BE2C (cell line): ENCODE data around the gene CASP3. TPM values are rescaled to one million over a fixed set of nuclear protein-coding genes. Genes with fewer than 3 reads are reported as not detected.

Source experiments
- DNase-seq: peaks from one replicate; pipeline ENCODE4 v3.0.0-alpha.2; 2020
- H3K27me3 ChIP-seq: fragments of 250-450 bp; sonication (Bioruptor Pico); 2 replicates; pipeline ENCODE4 v1.5.1; 2020; ENCODE audit warnings: mild to moderate bottlenecking
- H3K36me3 ChIP-seq: fragments of 250-450 bp; sonication (Bioruptor Pico); 2 replicates; pipeline ENCODE4 v1.5.1; 2020; ENCODE audit warnings: mild to moderate bottlenecking
- H3K4me1 ChIP-seq: fragments of 250-450 bp; sonication (Bioruptor Pico); 2 replicates; pipeline ENCODE4 v1.5.1; 2020
- H3K4me3 ChIP-seq: 2 replicates; pipeline ENCODE4 v1.5.1; 2011; ENCODE audit warnings: low read depth, low read length
- H3K9me3 ChIP-seq: fragments of 250-450 bp; sonication (Bioruptor Pico); 2 replicates; pipeline ENCODE4 v1.5.1; 2020
- polyA plus RNA-seq: library from polyadenylated mRNA; unstranded; fragments of >200 nt; gene quantifications from one replicate; pipeline ENCODE4 v1.2.1, GENCODE V29; 2012; ENCODE audit warnings: low read depth, missing spikeins; ENCODE audit not compliant: insufficient read length, insufficient read depth
- TF ChIP-seq, protein P1 (sequence below): IDR thresholded peaks from 2 replicates; pipeline ENCODE4 v1.5.1; 2012; ENCODE audit warnings: mild to moderate bottlenecking, low read depth, low read length

CASP3 gene
- polyA plus RNA-seq = 11.9 TPM

DNA sequence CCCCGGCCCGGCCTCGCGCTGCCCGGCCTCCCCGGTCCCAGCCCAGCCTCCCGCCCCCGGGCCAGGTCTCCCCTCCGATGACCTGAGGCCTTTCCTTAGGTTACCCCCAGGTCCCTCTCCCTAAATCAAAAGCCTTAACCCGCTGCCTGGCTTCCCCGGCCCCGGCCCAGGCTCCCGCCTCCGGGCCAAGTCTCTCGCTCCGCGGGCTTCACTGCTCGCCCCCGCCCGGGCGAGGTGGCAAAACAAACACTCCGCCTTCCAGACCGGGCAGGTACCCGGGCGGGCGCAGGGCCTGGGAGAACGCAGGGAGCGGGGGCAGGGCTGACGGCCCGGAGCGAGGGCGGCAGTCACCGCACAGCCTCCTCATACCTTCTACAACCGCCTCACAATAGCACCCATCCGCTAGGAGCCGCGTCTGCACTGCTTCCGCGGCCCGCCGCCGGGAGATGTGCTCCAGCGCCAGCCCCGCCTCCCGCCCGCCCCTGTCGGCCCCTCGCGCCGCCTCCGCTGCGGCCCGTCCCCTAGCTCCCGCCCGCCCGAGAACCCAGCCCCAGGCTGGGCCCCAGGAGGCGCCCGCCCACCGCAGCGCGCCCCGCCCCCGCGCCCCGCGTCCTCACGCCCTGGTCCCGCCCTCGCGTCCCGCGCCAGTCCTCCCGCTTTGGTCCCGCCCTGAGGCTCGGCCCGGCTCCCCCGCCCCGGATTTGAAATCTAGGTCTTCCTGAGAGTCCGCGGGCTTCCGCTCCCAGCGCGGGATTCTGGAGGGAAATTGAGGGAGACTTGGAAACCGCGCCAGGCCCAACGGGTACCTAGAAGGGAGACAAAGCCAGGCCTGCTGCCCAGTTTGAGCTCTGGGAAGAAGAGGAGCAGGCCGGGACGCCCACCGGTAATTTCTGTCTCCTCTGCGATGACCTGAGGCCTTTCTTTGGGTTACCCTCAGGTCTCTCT, at the start of gene CASP3, which contains the start of gene PRIMPOL:
Gene CASP3 (minus strand): TSS at position 422 of the 945 bp plus-strand sequence. CDS start 10,994 bp downstream, outside the sequence.
Gene PRIMPOL (plus strand): TSS at position 713 of the 945 bp plus-strand sequence. CDS start 7,403 bp downstream, outside the sequence.
- Histone ChIP-seq H3K4me1 (peaks cover 7% of the 10 kb centered on the region), H3K9me3 (no peaks in the 10 kb centered on the region), H3K36me3 (no peaks in the 10 kb centered on the region), H3K4me3 (peak within 1 kb of the TSS; percentile 94), H3K27me3 (no peaks in the 10 kb centered on the region)
- DNase-seq = peak; percentile 97
- TF ChIP-seq, protein P1, sequence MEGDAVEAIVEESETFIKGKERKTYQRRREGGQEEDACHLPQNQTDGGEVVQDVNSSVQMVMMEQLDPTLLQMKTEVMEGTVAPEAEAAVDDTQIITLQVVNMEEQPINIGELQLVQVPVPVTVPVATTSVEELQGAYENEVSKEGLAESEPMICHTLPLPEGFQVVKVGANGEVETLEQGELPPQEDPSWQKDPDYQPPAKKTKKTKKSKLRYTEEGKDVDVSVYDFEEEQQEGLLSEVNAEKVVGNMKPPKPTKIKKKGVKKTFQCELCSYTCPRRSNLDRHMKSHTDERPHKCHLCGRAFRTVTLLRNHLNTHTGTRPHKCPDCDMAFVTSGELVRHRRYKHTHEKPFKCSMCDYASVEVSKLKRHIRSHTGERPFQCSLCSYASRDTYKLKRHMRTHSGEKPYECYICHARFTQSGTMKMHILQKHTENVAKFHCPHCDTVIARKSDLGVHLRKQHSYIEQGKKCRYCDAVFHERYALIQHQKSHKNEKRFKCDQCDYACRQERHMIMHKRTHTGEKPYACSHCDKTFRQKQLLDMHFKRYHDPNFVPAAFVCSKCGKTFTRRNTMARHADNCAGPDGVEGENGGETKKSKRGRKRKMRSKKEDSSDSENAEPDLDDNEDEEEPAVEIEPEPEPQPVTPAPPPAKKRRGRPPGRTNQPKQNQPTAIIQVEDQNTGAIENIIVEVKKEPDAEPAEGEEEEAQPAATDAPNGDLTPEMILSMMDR = peak; percentile 15; the same call in 1 of the 2 replicates

DNA sequence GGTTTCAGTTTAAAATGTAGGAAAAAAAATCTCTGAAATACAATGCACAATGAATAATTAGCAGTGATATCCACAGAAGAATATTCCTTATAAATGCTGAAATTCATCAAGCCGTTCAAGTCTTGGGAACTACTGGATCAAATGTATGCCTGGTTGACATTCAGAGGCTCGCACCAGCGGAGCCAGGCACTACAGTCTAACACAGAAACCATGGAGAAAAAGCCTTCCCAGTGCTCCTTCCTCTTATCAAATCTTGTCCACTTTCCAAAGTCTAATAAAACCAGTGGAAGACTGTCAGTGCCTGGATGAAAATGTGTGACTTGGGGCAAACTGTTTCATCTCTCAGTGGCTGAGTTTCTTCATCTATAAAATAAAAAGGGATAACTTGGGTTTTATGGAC, 48.7 kb upstream of the CASP3 start:
- TF ChIP-seq, protein P1 = no peak
- H3K4me3 ChIP-seq = no peak overlapping the region
- no peaks in the 10 kb centered on the region for H3K27me3 ChIP-seq
- H3K9me3 ChIP-seq = no peaks in the 10 kb centered on the region
- DNase-seq = no peak
- peaks cover 56% of the 10 kb centered on the region for H3K36me3 ChIP-seq
- H3K4me1 ChIP-seq = peaks cover 9% of the 10 kb centered on the region

DNA sequence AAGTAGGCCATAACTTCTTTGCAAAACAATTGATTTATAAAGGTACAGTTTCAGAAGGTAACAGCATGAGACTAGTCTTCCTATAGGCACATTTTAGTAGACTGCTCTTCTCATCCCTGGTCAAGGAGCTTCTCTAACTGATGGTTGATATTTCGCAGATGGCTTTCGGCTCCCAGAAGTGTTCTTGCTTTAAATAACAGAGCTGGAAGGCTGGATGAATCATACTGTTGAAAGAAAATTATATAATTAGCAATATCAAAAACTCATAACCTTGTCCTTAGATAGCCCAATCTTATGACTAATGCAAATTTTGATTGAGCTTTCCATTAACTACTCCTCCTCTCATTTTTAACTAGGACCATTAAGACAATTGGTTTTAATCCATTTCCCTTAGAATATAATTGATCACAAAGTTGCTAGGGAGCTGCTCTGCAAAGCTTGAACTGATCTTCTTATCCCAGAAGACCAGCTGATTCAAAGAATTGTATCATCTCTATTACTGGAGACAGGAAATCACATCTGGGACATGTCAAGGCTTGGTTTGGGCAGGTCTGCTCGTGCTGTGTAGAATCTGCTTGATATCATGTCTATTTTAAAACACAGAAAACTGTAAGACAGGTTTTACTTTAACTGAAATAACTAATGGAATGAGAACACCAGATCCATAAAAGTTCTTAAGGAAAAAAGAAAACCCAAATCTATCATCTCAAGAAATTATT, 46.1 kb upstream of the CASP3 start:
- TF ChIP-seq, protein P1 = no peak
- H3K36me3 ChIP-seq = peaks cover 31% of the 10 kb centered on the region
- peaks cover 9% of the 10 kb centered on the region for H3K4me1 ChIP-seq

DNA sequence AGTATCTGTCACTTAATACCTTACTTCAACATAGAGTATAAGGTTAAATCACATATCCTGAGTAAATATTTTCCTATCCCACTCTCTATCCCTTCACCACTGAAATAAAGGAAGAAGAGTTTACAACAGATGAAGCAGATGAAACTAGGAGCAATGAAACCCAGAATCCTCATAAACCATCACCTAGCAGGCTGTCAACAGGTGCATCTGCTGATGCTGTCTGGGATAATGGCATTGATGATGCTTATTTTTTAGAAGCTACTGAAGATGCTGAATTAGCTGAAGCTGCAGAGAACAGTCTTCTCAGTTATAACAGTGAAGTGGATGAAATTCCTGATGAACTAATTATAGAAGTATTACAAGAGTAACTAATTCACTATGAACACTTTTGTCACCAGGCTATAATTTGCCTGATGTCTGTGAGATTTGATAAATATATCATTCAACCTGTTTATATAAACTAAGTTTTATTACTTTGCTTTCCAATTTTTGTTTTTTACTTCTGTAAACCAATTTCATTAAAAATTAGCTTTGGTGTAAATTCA, 45.2 kb upstream of the CASP3 start:
- Histone ChIP-seq H3K4me1 (peaks cover 9% of the 10 kb centered on the region), H3K9me3 (no peaks in the 10 kb centered on the region), H3K4me3 (no peak overlapping the region), H3K27me3 (no peaks in the 10 kb centered on the region), H3K36me3 (peaks cover 26% of the 10 kb centered on the region)
- TF ChIP-seq, protein P1 = no peak
- no peak for DNase-seq

More for the DNA sequence above, 46.1 kb upstream of the CASP3 start:
- DNase-seq = peak; percentile 52
- Histone ChIP-seq H3K9me3 (no peaks in the 10 kb centered on the region), H3K4me3 (no peak overlapping the region), H3K27me3 (no peaks in the 10 kb centered on the region)

DNA sequence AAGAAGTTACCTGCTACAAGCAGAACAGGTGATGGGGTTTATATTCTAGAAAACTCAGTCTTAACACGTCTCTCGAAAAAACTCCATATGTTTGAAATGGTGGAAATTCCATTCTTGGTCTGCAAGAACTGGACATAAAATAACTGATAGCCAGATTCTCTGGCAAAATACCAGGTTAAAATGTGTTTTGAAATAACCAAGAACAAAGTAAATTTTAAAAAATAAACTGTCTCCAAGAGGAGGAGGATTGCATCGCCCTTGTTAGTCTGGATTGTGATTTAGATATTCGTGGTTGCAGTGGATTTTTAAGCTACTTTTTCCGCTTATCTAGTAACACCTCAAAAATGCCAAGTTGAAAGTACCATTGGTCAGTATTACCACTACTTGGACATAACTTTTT, 43.8 kb upstream of the CASP3 start:
- H3K27me3 ChIP-seq = no peaks in the 10 kb centered on the region
- peaks cover 9% of the 10 kb centered on the region for H3K4me1 ChIP-seq
- peaks cover 25% of the 10 kb centered on the region for H3K36me3 ChIP-seq
- H3K4me3 ChIP-seq = no peak overlapping the region
- H3K9me3 ChIP-seq = no peaks in the 10 kb centered on the region
- TF ChIP-seq, protein P1 = no peak
- DNase-seq = no peak
